ENCODE results near the gene KLHL13. TPM values are rescaled to one million over a fixed set of nuclear protein-coding genes. Genes with fewer than 3 reads are reported as not detected.

KLHL13 gene
- total RNA-seq, 1 experiment from 2014 or later = not detected

- Histone ChIP-seq H3K27me3 (ENCODE audit: insufficient read depth, low read depth) (no peaks in the 10 kb centered on the region), H3K4me2 (no peak overlapping the region), H3K9me3 (ENCODE audit: insufficient read depth, low read depth) (no peaks in the 10 kb centered on the region), H3K27ac (no peak overlapping the region), H3K9me2 (ENCODE audit: insufficient read depth) (no peaks in the 10 kb centered on the region), H3F3A (ENCODE audit: insufficient read depth, low read depth) (no peaks in the 10 kb centered on the region), H3K36me3 (ENCODE audit: low read depth) (no peaks in the 10 kb centered on the region), H3K79me2 (ENCODE audit: low read depth) (no peaks in the 10 kb centered on the region), H2AFZ (no peak overlapping the region), H3K4me3 (no peak overlapping the region), H4K20me1 (ENCODE audit: insufficient read depth) (no peaks in the 10 kb centered on the region), H3K4me1 (replicated peaks; ENCODE audit: insufficient read depth) (no peaks in the 10 kb centered on the region)
- no TSS peak for BruUV-seq (replicated peaks)
- POLR2A ChIA-PET (ENCODE audit: unreplicated experiment) = no interaction called here
- TF ChIP-seq EZH2 (IDR thresholded peaks at IDR 0.05; ENCODE audit: low read depth) (no peak), CTCF (conservative IDR thresholded peaks at IDR 0.05) (peak; percentile 41; the same call in 1 of the 2 replicates)
- CTCF ChIA-PET = no interaction called here
- intact Hi-C loops (cut with micrococcal nuclease; ENCODE audit: unreplicated experiment) = no loop called here
- no peak for DNase-seq
Observed at GRCh38 chrX:117996918-117997480, 119.6 kb downstream of the KLHL13 start.

- H3K9me3 ChIP-seq (ENCODE audit: insufficient read depth, low read depth) = no peaks in the 10 kb centered on the region
- H3K4me2 ChIP-seq = no peak overlapping the region
- no peak for DNase-seq
- POLR2A ChIA-PET (ENCODE audit: unreplicated experiment) = no interaction called here
- no peaks in the 10 kb centered on the region for H3K79me2 ChIP-seq (ENCODE audit: low read depth)
- no peak overlapping the region for H3K27ac ChIP-seq
- H3K4me3 ChIP-seq = no peak overlapping the region
- H2AFZ ChIP-seq = no peak overlapping the region
- CTCF ChIA-PET = no interaction called here
- no peaks in the 10 kb centered on the region for H3K4me1 ChIP-seq (replicated peaks; ENCODE audit: insufficient read depth)
- no peaks in the 10 kb centered on the region for H4K20me1 ChIP-seq (ENCODE audit: insufficient read depth)
- no peaks in the 10 kb centered on the region for H3K36me3 ChIP-seq (ENCODE audit: low read depth)
- H3F3A ChIP-seq (ENCODE audit: insufficient read depth, low read depth) = no peaks in the 10 kb centered on the region
- BruUV-seq (replicated peaks) = no TSS peak
- H3K27me3 ChIP-seq (ENCODE audit: insufficient read depth, low read depth) = no peaks in the 10 kb centered on the region
- no peaks in the 10 kb centered on the region for H3K9me2 ChIP-seq (ENCODE audit: insufficient read depth)
- intact Hi-C loops (cut with micrococcal nuclease; ENCODE audit: unreplicated experiment) = no loop called here
- no peak for TF ChIP-seq CTCF (conservative IDR thresholded peaks at IDR 0.05)
- TF ChIP-seq EZH2 (IDR thresholded peaks at IDR 0.05; ENCODE audit: low read depth) = no peak
Observed at GRCh38 chrX:117996408-117996807, 120.2 kb downstream of the KLHL13 start.

GRCh38 chrX:117995378-117995777, 121.2 kb downstream of the KLHL13 start:
- intact Hi-C loops (cut with micrococcal nuclease; ENCODE audit: unreplicated experiment) = no loop called here

More at GRCh38 chrX:117995378-117995777, 121.2 kb downstream of the KLHL13 start:
- Histone ChIP-seq H3K79me2 (ENCODE audit: low read depth) (no peaks in the 10 kb centered on the region), H3K4me2 (no peak overlapping the region), H3K4me1 (replicated peaks; ENCODE audit: insufficient read depth) (no peaks in the 10 kb centered on the region), H3K4me3 (no peak overlapping the region), H3K36me3 (ENCODE audit: low read depth) (no peaks in the 10 kb centered on the region), H3K9me2 (ENCODE audit: insufficient read depth) (no peaks in the 10 kb centered on the region), H3K27ac (no peak overlapping the region), H3K9me3 (ENCODE audit: insufficient read depth, low read depth) (no peaks in the 10 kb centered on the region), H3F3A (ENCODE audit: insufficient read depth, low read depth) (no peaks in the 10 kb centered on the region), H3K27me3 (ENCODE audit: insufficient read depth, low read depth) (no peaks in the 10 kb centered on the region), H2AFZ (no peak overlapping the region), H4K20me1 (ENCODE audit: insufficient read depth) (no peaks in the 10 kb centered on the region)
- no peak for TF ChIP-seq CTCF (conservative IDR thresholded peaks at IDR 0.05)
- no peak for TF ChIP-seq EZH2 (IDR thresholded peaks at IDR 0.05; ENCODE audit: low read depth)
- DNase-seq = no peak
- CTCF ChIA-PET = no interaction called here
- POLR2A ChIA-PET (ENCODE audit: unreplicated experiment) = no interaction called here
- no TSS peak for BruUV-seq (replicated peaks)
